Cardiac muscle cell (in vitro differentiated cells and primary cell): ENCODE data around the gene SPEG. TPM values are rescaled to one million over a fixed set of nuclear protein-coding genes. Genes with fewer than 3 reads are reported as not detected.

Experiments
- DNase-seq, 2 donors: peaks; one replicate each; pipeline versions ENCODE4 v3.0.0 to v3.0.0-alpha.2; 2010 to 2017; ENCODE audit warnings: low read depth in 1 of 2, low spot score in 1 of 2
- H3K27ac ChIP-seq: fragments of 200-600 bp; sonication (generic); 2 replicates; pipeline ENCODE4 v1.5.1; 2016
- H3K27me3 ChIP-seq: fragments of 200-600 bp; sonication (generic); 2 replicates; pipeline ENCODE4 v1.6.0; 2016; ENCODE audit warnings: control low read depth
- H3K36me3 ChIP-seq: fragments of 200-600 bp; sonication (generic); 2 replicates; pipeline ENCODE4 v1.5.1; 2016; ENCODE audit warnings: control low read depth
- H3K4me1 ChIP-seq: fragments of 200-600 bp; sonication (generic); 2 replicates; pipeline ENCODE4 v1.8.1; 2017; ENCODE audit warnings: low read depth, mild to moderate bottlenecking, mixed run types
- H3K4me3 ChIP-seq: fragments of 200-600 bp; sonication (generic); 2 replicates; pipeline ENCODE4 v1.5.1; 2016; ENCODE audit warnings: mild to moderate bottlenecking
- H3K9me3 ChIP-seq: fragments of 200-600 bp; sonication (generic); 2 replicates; pipeline ENCODE4 v1.5.1; 2017; ENCODE audit warnings: low read depth, mild to moderate bottlenecking, control low read depth
- CTCF ChIP-seq: IDR thresholded peaks from 2 replicates; pipeline ENCODE4 v1.5.1; 2012; ENCODE audit warnings: low read depth, mild to moderate bottlenecking, low read length
- polyA plus RNA-seq: library from polyadenylated mRNA; unstranded; fragments of >200 nt; fragmentation: Nextera tagmentation; extraction: Ambion mirVana; gene quantifications from 2 replicates; pipeline ENCODE4 v1.2.1, GENCODE V29; 2016
- total RNA-seq: library from RNA; depleted of rRNA; stranded (reverse); fragments of >200 nt; gene quantifications from 2 replicates; pipeline ENCODE4 v1.2.3, GENCODE V29; 2016

SPEG gene
- total and polyA plus RNA-seq, 2 experiments from 2014 or later: 188 to 292 TPM

- Histone ChIP-seq H3K4me3 (peak overlapping the region; percentile 11), H3K27ac (peak overlapping the region; percentile 81), H3K9me3 (no peaks in the 10 kb centered on the region), H3K36me3 (no peaks in the 10 kb centered on the region), H3K4me1 (peaks cover 83% of the 10 kb centered on the region), H3K27me3 (no peaks in the 10 kb centered on the region)
- peak; percentile 61 to 88 for DNase-seq
- no peak for TF ChIP-seq CTCF
Measured at GRCh38 chr2:219522111-219523030, 87.7 kb downstream of the SPEG start.

DNA sequence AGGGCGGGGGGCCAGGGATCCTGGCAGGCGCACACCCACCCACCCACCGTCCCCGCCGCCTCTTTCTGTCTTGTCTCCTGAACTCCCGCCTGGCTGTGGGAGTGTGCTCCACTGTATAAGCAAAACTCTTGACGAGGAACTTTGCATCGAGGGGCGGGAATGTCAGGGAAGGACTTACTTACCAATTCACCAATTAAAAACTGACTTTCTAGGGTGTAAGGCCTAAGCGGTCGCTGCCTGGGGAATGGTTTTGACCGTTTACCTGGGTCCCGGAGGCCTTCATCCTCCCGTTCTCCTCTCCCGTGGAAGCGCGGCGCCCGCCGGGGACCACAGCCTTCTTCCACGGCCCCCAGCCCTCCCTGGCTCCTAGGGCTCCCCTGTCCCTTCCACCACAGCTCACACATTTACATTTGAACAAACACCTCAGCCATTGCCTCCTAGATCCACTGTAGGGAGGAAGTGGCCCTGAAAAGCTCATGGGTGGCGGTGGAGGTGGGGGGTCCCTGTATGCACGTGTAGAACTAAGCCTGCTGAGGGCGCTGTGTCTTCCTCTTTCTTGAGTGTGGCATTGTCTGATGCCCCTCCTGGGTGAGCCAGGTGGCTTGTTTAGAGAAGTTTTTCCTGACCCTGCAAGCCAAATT is 88.5 kb downstream of the SPEG start:
- H3K27ac ChIP-seq: peak overlapping the region; percentile 81
- H3K36me3 ChIP-seq: no peaks in the 10 kb centered on the region
- peak; percentile 42 to 51 for DNase-seq
- no peaks in the 10 kb centered on the region for H3K9me3 ChIP-seq
- no peaks in the 10 kb centered on the region for H3K27me3 ChIP-seq
- TF ChIP-seq CTCF: no peak
- H3K4me1 ChIP-seq: peaks cover 83% of the 10 kb centered on the region
- peak overlapping the region; percentile 11 for H3K4me3 ChIP-seq

DNA sequence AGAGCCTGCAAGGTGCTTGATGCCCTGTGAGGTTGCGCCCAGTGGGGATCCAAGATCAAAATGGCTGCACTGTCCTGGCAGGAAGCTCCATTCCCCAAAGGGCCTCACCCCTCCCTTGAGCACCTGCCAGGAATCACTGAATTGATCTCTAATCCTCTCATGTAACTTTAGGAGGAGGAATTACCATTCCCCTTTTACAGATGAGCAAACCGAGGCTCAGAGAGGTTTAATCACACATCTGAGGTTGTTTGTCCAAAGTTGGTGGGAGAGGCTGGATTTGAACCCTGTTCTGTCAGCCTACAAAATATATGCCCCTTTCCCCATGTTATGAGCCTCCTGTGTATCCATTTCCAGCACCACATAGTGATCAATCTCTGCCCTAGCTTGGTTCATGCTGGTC is 90.2 kb downstream of the SPEG start:
- Histone ChIP-seq H3K27me3 (no peaks in the 10 kb centered on the region), H3K27ac (peak overlapping the region; percentile 44), H3K36me3 (no peaks in the 10 kb centered on the region), H3K9me3 (no peaks in the 10 kb centered on the region), H3K4me1 (peaks cover 79% of the 10 kb centered on the region), H3K4me3 (no peak overlapping the region)
- DNase-seq: no peak
- TF ChIP-seq CTCF: no peak

DNA sequence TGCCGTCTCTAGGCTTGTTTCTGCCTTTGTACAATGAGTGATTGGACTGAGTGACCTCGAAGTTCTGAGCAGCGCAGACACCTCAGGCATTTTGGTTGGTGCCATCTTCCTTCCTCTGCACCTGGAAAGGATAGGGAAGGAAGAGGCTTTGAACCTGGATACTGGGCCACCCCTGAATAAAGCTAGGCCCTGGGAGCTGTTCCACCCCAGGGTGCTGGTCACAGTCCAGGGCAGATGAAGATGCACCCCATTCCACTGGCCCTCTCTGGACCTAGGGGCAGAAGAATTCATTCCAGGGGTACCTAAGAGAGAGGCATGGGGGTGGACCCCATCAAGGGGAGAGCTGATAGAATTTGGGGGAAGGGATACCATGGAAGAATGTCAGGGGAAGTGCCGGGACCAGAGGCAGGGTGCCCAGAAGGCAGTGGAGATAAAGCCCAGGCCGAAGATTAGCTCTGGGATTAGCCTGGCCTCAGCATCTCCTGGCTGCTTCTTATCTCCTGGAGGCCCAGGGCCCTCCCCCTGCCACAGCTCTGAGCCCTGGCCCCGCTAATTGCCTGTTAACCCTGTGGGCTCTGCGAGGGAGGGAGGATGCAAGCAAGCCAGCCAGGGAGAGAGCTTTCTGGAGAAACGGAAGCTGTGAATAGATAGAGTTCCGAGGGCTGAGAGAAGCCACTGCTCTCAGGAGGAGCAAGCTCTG is 91.0 kb downstream of the SPEG start:
- peaks cover 72% of the 10 kb centered on the region for H3K4me1 ChIP-seq
- no peaks in the 10 kb centered on the region for H3K36me3 ChIP-seq
- peak; percentile 70 to 84 for DNase-seq
- no peak overlapping the region for H3K4me3 ChIP-seq
- H3K27ac ChIP-seq: peak overlapping the region; percentile 86
- no peak for TF ChIP-seq CTCF
- no peaks in the 10 kb centered on the region for H3K9me3 ChIP-seq
- H3K27me3 ChIP-seq: no peaks in the 10 kb centered on the region

DNA sequence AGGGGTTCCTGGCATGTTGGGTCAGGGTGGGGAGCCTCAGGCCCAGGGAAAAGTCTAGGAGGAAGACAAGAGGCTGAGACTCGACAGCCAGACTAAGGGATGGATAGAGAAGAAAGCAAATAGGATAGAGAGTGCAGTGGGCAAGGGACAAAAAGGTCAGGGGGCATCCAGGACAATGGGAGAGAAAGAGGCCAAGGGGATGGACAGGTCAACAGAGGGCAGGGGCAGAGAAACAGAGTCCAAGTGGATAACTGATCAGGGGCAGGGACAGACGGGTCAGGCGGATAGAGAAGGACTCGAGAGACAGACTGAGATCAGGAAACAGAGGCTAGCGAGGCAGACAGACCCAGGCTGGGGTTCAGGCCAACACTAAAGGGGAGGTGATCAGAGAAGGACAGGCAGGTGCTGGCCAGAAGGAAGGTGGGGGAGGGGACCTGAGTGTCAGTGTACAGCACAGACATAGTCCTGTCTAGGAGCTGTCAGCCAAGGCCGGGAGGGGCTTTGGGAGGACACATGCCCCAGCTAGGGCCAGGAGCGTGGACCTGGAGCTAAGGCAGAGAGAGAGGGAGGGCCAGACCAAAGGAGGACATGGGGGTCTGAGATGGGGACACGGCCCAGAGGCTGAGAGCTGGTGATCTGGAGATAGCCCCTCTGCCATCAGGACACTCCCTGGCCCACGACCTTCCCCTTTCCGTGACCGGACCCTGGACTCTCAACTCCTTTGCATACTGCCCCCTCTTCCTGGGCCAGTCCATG is 91.9 kb downstream of the SPEG start:
- no peak for TF ChIP-seq CTCF
- no peaks in the 10 kb centered on the region for H3K27me3 ChIP-seq
- H3K27ac ChIP-seq: peak overlapping the region; percentile 86
- no peak for DNase-seq
- H3K36me3 ChIP-seq: no peaks in the 10 kb centered on the region
- no peak overlapping the region for H3K4me3 ChIP-seq
- H3K9me3 ChIP-seq: no peaks in the 10 kb centered on the region
- H3K4me1 ChIP-seq: peaks cover 64% of the 10 kb centered on the region
